DOHH2 (cell line): ENCODE data around the gene GAS2L2.

Experiments
- EZH2phosphoT487 ChIP-seq: fragments of 200-600 bp; sonication (generic); IDR thresholded peaks from 2 replicates; pipeline ENCODE4 v1.6.1; 2017; ENCODE audit warnings: borderline replicate concordance, mild to moderate bottlenecking, antibody characterized with exemption, low read length, moderate library complexity, mixed read lengths
- TF ChIP-seq, protein P1 (sequence below): fragments of 200-600 bp; sonication (generic); IDR thresholded peaks from one replicate; pipeline ENCODE4 v1.5.1; 2014; ENCODE audit warnings: antibody characterized with exemption, mild to moderate bottlenecking, low read depth, low read length; ENCODE audit not compliant: poor library complexity, severe bottlenecking

DNA sequence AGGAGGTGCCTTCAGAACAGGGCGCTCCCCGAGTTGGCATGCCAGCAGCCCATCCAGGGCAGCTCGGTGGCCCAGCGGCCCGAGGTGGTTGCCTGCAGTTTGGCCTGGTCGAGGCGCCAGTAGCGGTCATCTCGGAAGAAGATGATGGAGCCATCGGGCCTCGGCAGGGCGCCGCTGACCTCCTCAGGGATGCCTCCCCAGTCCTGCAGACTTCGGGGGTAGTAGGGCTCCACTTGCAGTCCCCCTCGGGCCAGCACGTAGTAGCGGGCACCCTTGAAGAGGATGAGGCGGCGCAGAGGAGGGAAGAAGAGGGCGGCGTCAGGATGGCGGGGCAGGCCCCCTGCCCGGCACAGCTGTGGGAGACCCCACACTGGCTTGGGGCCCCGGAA, 13.4 kb upstream of the GAS2L2 start:
- TF ChIP-seq, protein P1, sequence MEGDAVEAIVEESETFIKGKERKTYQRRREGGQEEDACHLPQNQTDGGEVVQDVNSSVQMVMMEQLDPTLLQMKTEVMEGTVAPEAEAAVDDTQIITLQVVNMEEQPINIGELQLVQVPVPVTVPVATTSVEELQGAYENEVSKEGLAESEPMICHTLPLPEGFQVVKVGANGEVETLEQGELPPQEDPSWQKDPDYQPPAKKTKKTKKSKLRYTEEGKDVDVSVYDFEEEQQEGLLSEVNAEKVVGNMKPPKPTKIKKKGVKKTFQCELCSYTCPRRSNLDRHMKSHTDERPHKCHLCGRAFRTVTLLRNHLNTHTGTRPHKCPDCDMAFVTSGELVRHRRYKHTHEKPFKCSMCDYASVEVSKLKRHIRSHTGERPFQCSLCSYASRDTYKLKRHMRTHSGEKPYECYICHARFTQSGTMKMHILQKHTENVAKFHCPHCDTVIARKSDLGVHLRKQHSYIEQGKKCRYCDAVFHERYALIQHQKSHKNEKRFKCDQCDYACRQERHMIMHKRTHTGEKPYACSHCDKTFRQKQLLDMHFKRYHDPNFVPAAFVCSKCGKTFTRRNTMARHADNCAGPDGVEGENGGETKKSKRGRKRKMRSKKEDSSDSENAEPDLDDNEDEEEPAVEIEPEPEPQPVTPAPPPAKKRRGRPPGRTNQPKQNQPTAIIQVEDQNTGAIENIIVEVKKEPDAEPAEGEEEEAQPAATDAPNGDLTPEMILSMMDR = no peak
- no peak for TF ChIP-seq EZH2phosphoT487
